ENCODE results near the gene IL6.
"Not testable (repeated sequence)": the region's sequence is repeated elsewhere in the genome, so short reads cannot be mapped to it uniquely, and the experiment has no call there.

The IL6 gene

GRCh38 chr7:22726907-22727713, at the start of gene IL6:
Gene IL6 (plus strand): TSS chr7:22727200. CDS start chr7:22727263, 63 bp downstream.
- peak in 1 of 2 donors; percentile 50 for DNase-seq

DNA sequence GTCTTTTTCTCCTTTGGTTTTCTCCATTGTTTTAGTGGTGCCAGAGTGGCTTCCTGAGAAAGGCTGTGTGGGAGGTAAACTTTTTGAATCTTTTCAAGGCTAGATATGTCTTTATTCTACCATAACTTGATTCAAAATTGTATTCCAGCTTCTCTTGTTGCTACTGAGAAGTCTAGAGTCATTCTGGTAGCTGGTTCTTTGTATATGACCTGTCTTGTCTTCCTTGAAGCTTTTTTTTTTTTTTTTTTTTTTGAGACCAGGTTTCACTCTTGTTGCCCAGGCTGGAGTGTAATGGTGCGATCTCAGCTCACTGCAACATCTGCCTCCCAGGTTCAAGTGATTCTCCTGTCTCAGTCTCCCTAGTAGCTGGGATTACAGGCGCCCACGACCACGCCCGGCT, 49.7 kb upstream of the IL6 start:
- DNase-seq: not testable (repeated sequence)

DNA sequence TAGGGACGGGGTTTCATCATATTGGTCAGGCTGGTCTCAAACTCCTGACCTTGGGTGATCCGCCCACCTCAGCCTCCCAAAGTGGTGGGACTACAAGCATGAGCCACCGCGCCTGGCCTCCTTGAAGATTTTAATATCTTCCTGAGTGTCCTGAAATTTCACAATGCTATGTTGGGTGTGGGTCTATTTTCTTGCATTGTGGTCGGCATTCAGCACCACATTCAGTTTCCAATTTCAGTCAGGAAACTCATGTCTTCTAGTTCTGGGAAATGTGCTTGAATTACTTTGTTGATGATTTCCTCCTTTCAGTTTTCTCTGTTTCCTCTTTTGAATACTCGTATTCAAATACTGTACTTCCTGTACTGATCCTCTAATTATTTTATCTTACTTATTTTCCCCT, 49.3 kb upstream of the IL6 start:
- no peak for DNase-seq

GRCh38 chr7:22680482-22680911, 46.5 kb upstream of the IL6 start:
- DNase-seq: no peak

- no peak for DNase-seq
These were observed 45.7 kb upstream of the IL6 start for GRCh38 chr7:22681312-22681711.

DNA sequence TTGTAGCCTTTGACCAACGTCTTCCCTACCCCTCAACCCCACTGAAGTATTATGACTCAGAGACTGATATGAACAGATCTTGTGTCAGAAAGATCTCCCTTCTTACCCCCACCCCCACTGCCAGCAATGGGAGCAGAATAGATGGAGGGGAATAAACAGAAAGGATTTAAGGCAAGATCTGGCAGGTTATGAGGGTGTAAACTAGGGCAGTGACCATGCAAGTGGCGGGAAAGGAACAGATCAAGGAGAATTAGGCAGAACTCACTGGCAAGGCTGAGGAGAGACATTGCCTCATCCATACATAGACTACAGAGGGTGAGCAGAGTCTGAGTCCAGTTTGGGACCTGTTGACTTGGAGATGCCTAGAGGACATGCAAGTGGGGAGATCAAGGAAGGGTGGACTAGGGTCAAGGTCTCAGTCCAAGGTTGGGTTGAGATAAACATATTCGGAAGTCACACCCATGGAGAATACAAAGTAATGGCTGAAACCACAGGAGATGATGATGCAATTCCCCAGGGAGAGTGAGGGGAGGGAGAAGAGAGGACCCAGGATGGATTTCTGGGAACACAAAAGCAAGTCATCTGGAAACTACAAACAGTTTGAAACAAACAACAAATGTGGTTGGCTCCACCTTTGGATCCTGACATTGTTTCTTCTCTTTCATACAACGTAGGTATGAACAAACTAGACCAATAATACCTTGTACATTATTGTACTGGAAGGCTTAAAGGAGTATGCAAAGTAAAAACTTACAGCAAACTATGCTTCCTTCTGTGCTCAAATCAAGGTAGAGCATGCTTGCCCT, 44.9 kb upstream of the IL6 start:
- DNase-seq: no peak

GRCh38 chr7:22683379-22683778, 43.6 kb upstream of the IL6 start:
- no peak for DNase-seq

GRCh38 chr7:22686620-22687019, 40.4 kb upstream of the IL6 start:
- DNase-seq: no peak

DNA sequence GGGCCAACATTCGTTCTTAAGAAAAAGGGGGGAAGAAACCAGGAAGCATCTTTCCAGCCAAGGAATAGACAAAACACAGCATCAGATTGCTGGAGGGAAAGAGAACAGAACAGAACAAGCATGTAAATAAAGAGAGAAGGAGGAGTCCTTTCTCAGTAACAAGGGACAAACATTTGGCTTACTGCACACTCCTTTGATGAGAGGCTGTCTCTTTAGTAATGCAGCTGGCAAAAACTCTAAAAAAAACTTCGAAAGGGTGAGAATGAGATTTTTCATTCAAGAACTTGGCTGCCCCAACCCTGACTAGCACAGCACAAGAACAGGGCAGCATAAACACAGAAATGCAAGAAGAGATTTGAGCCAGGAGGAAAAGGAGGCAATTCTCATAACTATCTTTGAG, 38.9 kb upstream of the IL6 start:
- peak in 1 of 2 donors; percentile 50 for DNase-seq

- not testable (repeated sequence) for DNase-seq
These were observed 38.1 kb upstream of the IL6 start for GRCh38 chr7:22688934-22689333.

GRCh38 chr7:22694597-22695207, 32.3 kb upstream of the IL6 start:
- DNase-seq: no peak

GRCh38 chr7:22695476-22696132, 31.4 kb upstream of the IL6 start:
- no peak for DNase-seq

DNA sequence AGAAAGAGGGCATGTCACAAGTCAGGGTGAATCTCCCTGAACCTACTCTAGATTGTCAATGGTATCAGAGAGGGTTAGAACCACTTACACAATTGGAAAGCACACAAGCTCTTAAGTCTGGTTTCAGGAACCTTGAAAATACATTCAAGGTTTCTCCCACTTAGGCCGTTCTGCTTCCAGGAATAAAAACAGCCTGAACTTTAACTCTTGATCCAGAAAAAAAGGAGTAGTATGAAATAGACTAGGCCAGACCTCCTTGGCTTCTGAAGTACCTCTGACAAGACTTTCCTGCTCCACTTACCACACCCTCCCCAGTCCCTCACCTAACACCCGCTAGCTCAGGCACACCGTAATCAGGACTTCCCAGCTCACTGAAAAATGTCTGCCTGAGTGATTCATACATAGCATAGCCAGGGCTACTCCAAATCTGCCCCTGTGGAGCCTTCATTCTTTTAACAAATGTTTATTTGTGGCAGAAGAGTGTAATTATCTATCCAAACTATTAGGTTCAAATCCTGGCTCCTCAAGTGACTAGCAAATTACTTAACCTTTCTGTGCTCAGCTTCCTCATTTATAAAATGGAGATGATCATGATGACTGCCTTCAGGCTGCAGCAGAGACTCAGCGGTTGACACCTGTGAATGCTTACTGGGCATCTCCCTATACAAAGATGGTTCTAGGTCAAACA, 30.3 kb upstream of the IL6 start:
- DNase-seq: no peak

- no peak for DNase-seq
These were observed 29.6 kb upstream of the IL6 start for GRCh38 chr7:22697322-22697859.

DNA sequence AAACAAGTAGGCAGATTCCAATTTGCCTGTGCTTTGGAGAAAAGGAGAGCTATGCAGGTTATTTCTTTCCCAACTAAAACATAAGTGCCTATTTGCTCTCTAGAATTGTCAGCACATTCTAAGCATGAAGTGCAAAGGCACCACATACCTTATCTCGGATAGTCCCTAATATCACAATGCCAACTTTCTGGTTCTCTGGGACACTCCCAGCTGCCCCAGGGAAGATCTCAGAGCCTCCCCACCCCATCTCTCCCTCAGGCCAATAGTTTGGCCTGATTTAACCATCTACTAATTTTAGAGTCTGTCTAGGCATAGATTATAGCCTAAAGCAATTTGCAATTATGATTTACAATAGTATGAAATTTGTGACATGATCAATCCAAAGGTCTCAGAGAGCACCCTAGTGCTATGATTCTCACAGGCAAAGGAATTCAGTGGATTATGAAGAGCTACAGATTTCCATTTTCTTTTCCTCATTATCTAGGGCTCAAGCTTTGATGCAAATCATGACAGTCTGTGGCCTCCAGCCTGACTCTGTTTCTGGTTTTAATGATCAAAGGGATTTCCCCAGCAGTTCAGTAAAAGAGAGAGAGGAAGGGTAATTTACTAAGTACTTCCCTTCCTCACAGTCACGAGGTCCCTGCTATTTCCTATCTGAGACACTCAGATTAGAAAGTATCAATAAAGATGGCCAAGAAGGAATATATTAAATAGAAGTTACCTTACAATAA, 29.0 kb upstream of the IL6 start:
- no peak for DNase-seq

DNA sequence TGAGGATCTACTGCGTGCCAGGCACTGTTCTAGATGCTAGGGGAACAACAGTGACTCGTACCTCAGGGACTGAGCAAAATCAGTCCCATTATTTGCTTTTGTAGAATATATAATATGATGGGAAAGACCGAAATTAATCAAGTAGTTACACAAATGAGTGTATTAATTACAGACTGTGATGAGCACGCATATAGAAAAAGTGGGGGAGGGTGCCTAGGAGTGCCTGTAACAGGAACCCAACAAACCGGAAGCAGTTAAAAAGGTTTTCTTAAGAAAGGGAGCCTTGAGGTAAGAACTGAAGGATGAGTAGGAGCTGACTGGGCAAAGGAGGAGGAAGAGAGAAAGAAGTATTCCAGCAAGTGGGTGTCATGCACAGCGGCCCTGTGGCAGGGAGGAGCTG, 28.2 kb upstream of the IL6 start:
- no peak for DNase-seq

DNA sequence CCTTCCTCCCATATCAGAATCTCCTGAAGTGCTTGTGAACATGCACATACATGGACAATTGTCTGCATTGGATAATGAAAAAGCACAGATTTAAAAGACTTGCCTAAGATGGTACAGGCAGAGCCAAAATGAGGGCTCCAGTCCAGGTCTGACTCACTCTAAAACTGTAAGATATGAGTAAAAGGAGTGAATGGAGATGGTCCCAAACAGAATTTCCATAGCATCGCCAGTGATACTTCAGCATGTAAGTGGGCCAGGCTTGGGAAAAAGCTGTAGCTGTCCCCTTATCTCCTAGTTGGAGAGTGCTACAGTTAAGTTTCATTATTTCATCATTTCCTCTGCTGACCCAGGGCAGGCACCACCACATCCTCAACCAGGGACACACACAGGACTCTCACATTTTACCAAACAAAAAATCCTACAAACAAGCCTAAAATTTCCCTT, 26.4 kb upstream of the IL6 start:
- DNase-seq: no peak

- no peak for DNase-seq
These were observed 24.5 kb upstream of the IL6 start for GRCh38 chr7:22702516-22702915.

DNA sequence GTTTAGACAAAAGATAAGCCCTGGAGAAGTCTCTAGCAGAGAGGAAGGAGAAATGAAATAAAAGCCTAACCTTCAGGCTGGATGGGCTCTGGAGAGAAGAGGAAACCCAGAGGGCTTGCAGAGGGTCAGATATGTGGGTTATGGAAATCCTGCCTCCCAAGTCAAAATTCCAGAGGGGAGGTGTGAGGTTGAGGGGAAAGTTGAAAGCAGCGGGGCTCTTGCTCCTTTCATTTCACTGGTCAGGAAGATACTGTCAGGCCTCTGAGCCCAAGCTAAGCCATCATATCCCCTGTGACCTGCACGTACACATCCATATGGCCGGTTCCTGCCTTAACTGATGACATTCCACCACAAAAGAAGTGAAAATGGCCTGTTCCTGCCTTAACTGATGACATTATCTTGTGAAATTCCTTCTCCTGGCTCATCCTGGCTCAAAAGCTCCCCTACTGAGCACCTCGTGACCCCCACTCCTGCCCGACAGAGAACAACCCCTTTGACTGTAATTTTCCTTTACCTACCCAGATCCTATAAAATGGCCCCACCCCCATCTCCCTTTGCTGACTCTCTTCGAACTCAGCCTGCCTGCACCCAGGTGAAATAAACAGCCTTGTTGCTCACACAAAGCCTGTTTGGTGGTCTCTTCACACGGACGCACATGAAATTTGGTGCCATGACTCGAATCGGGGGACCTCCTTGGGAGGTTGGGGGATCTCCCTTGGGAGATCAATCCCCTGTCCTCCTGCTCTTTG, 23.7 kb upstream of the IL6 start:
- not testable (repeated sequence) for DNase-seq

- DNase-seq: not testable (repeated sequence)
These were observed 22.9 kb upstream of the IL6 start for GRCh38 chr7:22703978-22704610.
